GM19452 (cell line): ENCODE results near the gene RHOF.
"Not testable (repeated sequence)": the region's sequence is repeated elsewhere in the genome, so short reads cannot be mapped to it uniquely, and the experiment has no call there.

Experiments used
- ATAC-seq: cut with Tn5 transposase; IDR thresholded peaks from one replicate; pipeline ENCODE4 v1.9.1; 2021; ENCODE audit not compliant: unreplicated experiment

Gene RHOF

GRCh38 chr12:121793838-121794533, 498 bp upstream of the RHOF start:
- peak; percentile 52 for ATAC-seq

GRCh38 chr12:121792607-121793439, 665 bp downstream of the RHOF start:
- ATAC-seq = no peak

DNA sequence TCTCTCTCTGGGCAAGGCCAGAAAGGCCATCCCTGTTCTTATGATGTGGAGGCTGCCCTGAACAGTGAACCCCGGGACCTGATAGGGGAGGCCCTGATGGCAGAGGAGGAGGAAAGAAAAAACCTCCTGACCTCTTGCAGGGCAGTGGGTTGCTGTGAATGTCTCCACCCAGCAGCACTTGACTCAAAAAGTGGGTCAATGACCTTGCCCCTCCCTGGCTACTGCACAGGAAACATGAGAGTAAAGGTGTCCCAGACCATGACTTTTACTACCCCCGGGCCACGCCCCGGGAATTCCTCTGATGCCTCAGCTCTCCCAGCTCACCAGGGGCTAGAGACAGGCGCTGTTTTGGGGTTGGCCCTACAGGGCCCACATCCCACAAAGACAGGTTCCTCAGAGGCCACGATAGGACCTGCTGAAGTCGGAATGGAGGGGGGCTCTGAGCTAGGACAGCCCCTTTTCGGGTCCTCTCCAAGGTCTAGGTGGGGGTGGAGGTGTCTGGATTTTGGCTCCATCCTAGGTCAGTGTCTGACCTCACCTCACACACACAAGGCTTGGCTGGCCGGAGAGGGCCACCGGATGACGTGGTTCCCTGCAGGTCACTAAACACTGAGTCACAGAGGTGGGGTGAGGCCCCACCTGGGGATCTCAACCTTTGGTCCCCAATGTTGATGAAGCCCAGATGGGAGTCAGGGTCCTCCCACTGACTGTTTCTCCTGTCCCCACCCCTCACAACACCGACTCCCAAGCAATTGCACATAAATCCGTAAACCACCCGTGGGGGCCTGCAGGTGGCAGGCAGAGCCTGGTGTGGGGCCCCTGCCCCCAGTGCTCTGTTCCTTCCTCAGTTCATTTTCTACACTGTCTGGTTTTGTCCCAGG, 1.6 kb downstream of the RHOF start:
- no peak for ATAC-seq

DNA sequence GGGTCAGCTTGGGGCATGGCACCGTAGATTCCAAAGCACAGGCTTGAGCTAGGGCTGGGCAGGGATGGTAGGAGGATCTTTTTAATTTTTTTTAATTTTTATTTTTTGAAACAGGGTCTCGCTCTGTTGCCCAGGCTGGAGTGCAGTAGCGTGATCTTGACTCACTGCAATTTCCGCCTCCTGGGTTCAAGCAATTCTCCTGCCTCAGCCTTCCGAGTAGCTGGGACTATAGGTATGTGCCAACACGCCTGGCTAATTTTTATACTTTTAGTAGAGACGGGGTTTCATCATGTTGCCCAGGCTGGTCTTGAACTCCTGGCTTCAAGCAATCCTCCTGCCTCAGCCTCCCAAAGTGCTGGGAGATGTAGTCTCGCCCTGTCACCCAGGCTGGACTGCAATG, 2.7 kb downstream of the RHOF start:
- not testable (repeated sequence) for ATAC-seq

DNA sequence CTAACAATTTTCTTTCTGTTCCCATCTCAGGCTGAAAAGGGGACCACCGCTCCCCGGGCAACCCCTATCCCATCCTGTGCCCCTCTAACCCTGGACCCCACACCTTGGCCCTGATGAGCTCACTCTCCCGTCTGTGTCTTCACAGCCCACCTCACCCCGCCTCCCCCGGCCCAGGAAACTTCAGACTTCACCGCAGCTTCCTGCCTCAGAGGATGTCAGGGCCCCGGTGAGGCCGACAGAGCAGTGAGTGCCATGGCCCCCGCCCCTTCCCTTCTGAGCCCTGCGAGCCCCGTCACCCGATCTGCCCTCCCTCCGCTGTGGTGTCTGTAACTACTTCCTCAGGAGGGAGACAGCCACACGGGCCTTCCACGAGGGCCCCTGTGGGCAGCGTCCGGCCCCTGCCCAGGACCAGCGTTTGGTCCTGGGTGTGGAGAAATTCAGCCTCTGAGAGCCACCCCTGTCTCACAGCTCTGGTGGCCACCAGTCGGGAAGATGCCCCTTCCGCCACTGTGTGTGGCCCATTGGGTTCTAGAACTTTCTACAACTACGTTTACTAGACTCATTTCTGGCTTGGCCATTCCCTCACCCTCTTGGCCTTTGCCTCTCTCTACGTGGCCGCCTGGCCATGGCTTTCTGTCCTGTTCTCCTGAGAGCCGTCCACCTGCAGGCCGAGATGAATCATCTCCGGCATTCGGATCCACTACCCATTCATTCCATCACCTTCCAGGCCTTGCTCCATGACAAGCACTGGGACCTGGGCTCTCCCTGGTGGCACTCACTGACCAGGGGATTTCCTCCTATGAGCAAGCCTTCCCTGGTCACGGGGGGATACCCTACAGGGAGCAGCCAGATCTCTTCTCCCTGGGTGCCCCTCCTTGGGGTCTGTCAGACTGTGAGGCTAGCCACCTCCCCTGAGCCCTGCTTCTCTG, 3.4 kb downstream of the RHOF start:
- peak; percentile 45 for ATAC-seq

- no peak for ATAC-seq
Observed at GRCh38 chr12:121789233-121789781, 4.2 kb downstream of the RHOF start.

GRCh38 chr12:121788176-121788818, 5.2 kb downstream of the RHOF start:
- no peak for ATAC-seq

- no peak for ATAC-seq
Observed at GRCh38 chr12:121787063-121788025, 6.1 kb downstream of the RHOF start.

- ATAC-seq = no peak
Observed at GRCh38 chr12:121786440-121786825, 7.1 kb downstream of the RHOF start.

DNA sequence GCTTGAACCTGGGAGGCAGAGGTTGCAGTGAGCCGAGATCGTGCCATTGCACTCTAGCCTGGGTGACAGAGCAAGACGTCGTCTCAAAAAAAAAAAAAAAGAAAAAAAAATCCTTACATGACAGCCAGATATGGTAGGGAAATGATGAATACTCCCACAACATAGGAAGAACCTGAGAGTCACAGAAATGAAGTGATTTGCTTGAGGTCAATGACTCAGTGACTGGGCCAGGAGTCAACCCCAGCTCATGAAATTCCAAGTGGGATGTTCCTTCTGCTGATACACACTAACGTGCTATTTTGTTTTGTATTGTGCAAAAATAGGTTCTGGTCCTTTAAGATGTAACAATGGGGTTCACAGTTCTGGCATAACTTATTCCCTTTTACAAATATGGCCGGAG, 9.0 kb downstream of the RHOF start:
- ATAC-seq = no peak

- no peak for ATAC-seq
Observed at GRCh38 chr12:121783766-121784165, 9.7 kb downstream of the RHOF start.

- peak; percentile 48 for ATAC-seq
Observed at GRCh38 chr12:121781998-121782979, 11.2 kb downstream of the RHOF start.

GRCh38 chr12:121781484-121781997, 11.9 kb downstream of the RHOF start:
- peak; percentile 8 for ATAC-seq

GRCh38 chr12:121780429-121780828, 13.1 kb downstream of the RHOF start:
- ATAC-seq = no peak

DNA sequence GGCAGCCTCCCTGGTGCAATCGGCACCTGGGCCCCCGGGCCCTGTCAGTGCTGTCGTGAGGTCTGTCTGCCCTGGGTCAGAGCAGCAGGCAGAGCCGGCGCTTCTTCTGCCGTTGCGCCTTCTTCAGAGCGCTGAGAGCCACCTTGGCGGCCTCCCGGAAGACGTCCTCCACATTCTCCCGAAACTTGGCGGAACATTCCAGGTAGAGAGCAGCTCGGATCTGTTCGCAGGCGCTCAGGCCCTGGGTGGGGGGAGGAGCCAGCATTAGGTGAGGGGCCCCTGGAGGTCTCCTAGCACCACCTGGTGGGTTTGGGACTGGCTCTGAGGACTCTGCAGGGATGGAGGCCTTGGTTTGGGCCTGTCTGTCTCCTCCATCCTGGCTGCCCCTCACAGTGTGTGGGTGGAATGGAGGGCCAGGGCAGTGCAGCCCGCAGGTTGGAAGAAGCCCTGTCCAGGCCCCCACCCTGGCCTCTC, 14.0 kb downstream of the RHOF start:
- no peak for ATAC-seq

- no peak for ATAC-seq
Observed at GRCh38 chr12:121778567-121779421, 14.7 kb downstream of the RHOF start.
